ENCODE data around the gene CIT.
A peak's percentile ranks its signal among the peaks of the same experiment; 100 is the strongest.

Gene CIT

GRCh38 chr12:119694111-119694510, 183.0 kb downstream of the CIT start:
- TF ChIP-seq CTCF (IDR thresholded peaks at IDR 0.05; ENCODE audit: low read depth, low read length): no peak
- no peak overlapping the region for H3K4me3 ChIP-seq (replicated peaks in 1 of 2; ENCODE audit: low read depth in 2 of 2, low read length in 2 of 2)
- no peak for DNase-seq (ENCODE audit: low read depth in 2 of 2)

GRCh38 chr12:119693511-119693910, 183.6 kb downstream of the CIT start:
- TF ChIP-seq CTCF (IDR thresholded peaks at IDR 0.05; ENCODE audit: low read depth, low read length): no peak
- DNase-seq (ENCODE audit: low read depth in 2 of 2): no peak
- H3K4me3 ChIP-seq (replicated peaks in 1 of 2; ENCODE audit: low read depth in 2 of 2, low read length in 2 of 2): no peak overlapping the region

GRCh38 chr12:119692997-119693396, 184.1 kb downstream of the CIT start:
- DNase-seq (ENCODE audit: low read depth in 2 of 2): peak; percentile 77 to 97
- H3K4me3 ChIP-seq (replicated peaks in 1 of 2; ENCODE audit: low read depth in 2 of 2, low read length in 2 of 2): no peak overlapping the region
- no peak for TF ChIP-seq CTCF (IDR thresholded peaks at IDR 0.05; ENCODE audit: low read depth, low read length)

- DNase-seq (ENCODE audit: low read depth in 2 of 2): peak; percentile 65 to 76
- TF ChIP-seq CTCF (IDR thresholded peaks at IDR 0.05; ENCODE audit: low read depth, low read length): no peak
- H3K4me3 ChIP-seq (replicated peaks in 1 of 2; ENCODE audit: low read depth in 2 of 2, low read length in 2 of 2): no peak overlapping the region
These were observed 184.7 kb downstream of the CIT start for GRCh38 chr12:119692410-119692809.

GRCh38 chr12:119691202-119691810, 185.8 kb downstream of the CIT start:
- DNase-seq (ENCODE audit: low read depth in 2 of 2): no peak
- H3K4me3 ChIP-seq (replicated peaks in 1 of 2; ENCODE audit: low read depth in 2 of 2, low read length in 2 of 2): no peak overlapping the region
- no peak for TF ChIP-seq CTCF (IDR thresholded peaks at IDR 0.05; ENCODE audit: low read depth, low read length)

- no peak overlapping the region for H3K4me3 ChIP-seq (replicated peaks in 1 of 2; ENCODE audit: low read depth in 2 of 2, low read length in 2 of 2)
- no peak for TF ChIP-seq CTCF (IDR thresholded peaks at IDR 0.05; ENCODE audit: low read depth, low read length)
- no peak for DNase-seq (ENCODE audit: low read depth in 2 of 2)
These were observed 187.1 kb downstream of the CIT start for GRCh38 chr12:119689935-119690500.

GRCh38 chr12:119687879-119688278, 189.2 kb downstream of the CIT start:
- no peak overlapping the region for H3K4me3 ChIP-seq (replicated peaks in 1 of 2; ENCODE audit: low read depth in 2 of 2, low read length in 2 of 2)
- TF ChIP-seq CTCF (IDR thresholded peaks at IDR 0.05; ENCODE audit: low read depth, low read length): no peak
- DNase-seq (ENCODE audit: low read depth in 2 of 2): no peak

Measured in cardiac fibroblast (primary cell).